Cardiac ventricle fibroblast (primary cell): ENCODE measurements around the gene CES5A. TPM values are rescaled to one million over a fixed set of nuclear protein-coding genes. Genes with fewer than 3 reads are reported as not detected.

Experiments
- total RNA-seq: library from RNA; depleted of rRNA; stranded (reverse); fragments of >200 nt; gene quantifications from 2 replicates; pipeline ENCODE4 v1.2.3, GENCODE V29; 2015

Gene CES5A
- total RNA-seq, result not detected in 2 replicates

DNA sequence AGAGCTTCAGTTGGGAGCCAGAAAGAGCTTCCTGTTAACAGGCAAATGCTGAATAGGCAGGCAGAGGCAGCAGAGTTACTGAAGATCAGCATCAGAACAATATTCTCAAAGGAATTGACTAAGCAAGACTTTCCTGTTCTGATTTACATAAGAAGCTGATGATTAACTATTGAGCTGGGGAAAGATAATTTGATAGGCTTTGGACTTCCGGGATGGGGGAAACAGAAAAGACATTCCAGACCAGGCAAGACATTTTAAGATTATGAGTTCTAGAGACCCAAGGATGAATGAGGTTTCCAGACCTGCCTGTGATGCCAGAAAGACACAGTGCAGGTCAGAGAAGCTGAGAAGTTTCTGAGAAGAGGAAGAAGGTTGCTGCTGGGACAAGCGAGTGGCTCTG, at the start of gene CES5A:
Gene CES5A, minus strand, starts transcription at position 101 of the 400 bp plus-strand sequence. CDS start 152 bp downstream, outside the sequence.

GRCh38 chr16:55832773-55833691, 42.1 kb downstream of the CES5A start, which contains the start of gene CES1:
TSS of gene CES1 (minus strand) at chr16:55833096. CDS start at chr16:55833055, 41 bp downstream.

Other genes starting within 250 kb of the CES5A start
- not detected in 2 replicates for gene SLC6A2, start 219.4 kb downstream of the CES5A start, total RNA-seq
- 28.2 and 41.6 TPM in 2 replicates for gene CES1, start 42.3 kb downstream of the CES5A start, total RNA-seq